HG02588 (cell line): Measurements from ENCODE around the gene ARPC4.
"Not testable (repeated sequence)": the region's sequence is repeated elsewhere in the genome, so short reads cannot be mapped to it uniquely, and the experiment has no call there.

Source experiments
- ATAC-seq: cut with Tn5 transposase; IDR thresholded peaks from one replicate; pipeline ENCODE4 v1.9.1; 2021; ENCODE audit warnings: mild to moderate bottlenecking, moderate library complexity; ENCODE audit not compliant: unreplicated experiment

ARPC4 gene

DNA sequence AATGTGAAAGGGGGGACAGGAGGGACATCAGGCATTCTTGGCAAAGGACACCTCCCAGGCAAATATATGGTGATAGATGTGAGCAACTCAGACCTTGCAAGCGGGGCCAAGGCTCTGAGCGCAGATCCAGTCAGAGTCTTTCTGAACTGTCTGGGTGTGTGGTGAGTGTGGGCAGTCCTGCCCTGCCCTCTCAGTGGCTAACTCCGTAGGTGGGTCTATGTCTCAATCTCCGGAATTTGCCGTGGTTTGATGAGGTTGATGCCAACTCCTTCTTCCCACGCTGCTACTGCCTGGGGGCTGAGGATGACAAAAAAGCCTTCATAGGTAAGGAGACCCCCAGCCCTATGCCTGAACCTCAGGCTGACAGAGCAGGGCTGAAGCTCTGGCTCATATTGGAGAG, 24.6 kb downstream of the ARPC4 start:
- no peak for ATAC-seq

DNA sequence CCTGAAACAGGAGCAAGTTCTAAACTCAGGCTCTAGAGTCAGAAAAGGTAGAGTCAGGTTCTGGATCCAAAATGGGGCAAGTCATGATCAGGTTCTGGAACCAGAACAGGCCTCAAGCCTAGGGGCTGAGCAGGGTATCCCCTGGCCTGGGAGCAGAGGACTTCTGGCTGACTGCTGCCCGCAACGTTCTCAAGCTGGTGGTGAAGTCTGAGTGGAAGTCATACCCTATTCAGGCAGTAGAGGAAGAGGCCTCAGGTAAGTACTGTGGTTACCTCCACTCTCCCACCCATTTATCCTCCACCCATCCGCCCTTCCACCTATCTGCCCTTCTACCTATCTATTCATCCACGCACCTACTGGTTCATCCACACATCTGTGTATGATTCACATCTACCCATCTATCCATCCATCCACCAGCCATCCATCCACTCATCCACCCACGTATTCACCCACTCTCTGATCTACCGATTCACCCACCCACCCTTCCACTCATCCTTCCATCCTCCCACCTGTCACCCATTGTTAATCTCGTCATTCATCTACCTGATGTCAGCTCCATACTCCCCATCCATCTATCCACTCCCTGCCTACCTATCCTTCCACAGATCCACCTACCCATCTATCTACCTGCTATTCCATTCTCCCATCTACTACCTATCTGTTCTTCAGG, 25.9 kb downstream of the ARPC4 start:
- ATAC-seq: no peak

- ATAC-seq: no peak
Measured at GRCh38 chr3:9820543-9820942, 27.7 kb downstream of the ARPC4 start.

DNA sequence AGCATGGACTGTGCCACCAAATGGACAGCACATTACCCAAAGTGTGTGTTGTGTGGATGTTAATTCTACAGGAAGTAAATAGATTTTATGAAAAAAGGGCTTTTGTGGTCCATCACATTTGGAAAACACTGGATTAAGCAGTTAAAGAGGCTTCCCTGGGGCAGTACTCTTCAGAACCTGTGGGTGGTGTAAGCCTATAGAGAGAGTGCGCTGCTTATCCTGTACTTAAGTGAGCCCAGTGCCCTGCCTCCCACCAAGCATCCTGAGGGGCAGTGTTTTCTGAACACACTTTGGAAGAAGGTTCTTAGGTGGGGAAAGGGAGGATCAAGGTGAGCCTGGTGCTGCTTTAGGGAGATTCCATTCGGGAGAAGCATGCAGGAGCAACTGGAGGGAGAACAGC, 28.1 kb downstream of the ARPC4 start:
- no peak for ATAC-seq

- no peak for ATAC-seq
Measured at GRCh38 chr3:9825451-9826040, 32.7 kb downstream of the ARPC4 start.

DNA sequence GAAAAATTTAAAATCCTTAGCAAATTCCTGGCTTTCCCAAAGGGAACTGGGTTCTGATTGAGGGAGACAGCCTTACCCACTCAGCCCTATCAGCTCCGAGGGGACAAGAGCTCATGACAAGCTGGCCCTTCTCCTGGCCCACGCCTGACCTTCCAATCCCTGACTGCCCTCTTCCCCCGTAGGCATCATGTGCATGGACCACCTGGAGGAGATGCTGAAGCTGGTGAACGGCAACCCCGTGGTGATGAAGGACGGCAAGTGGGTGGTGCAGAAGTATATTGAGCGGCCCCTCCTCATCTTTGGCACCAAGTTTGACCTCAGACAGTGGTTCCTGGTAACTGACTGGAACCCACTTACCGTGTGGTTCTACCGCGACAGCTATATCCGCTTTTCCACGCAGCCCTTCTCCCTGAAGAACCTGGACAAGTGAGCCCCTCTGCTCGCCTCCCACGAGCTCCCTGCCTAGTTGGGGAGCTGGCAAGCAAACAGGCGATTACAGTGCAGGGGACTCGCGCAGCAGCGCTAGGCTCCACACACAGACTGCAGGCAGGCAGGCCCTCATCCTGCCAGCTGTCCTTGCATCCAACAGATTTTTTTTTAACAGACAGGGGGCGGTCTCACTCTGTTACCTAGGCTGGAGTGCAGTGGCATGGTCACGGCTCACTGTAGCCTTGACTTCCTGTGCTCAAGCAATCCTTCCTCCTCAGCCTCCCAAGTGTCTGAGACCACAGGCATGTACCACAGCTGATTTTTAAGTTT, 34.1 kb downstream of the ARPC4 start:
- no peak for ATAC-seq

DNA sequence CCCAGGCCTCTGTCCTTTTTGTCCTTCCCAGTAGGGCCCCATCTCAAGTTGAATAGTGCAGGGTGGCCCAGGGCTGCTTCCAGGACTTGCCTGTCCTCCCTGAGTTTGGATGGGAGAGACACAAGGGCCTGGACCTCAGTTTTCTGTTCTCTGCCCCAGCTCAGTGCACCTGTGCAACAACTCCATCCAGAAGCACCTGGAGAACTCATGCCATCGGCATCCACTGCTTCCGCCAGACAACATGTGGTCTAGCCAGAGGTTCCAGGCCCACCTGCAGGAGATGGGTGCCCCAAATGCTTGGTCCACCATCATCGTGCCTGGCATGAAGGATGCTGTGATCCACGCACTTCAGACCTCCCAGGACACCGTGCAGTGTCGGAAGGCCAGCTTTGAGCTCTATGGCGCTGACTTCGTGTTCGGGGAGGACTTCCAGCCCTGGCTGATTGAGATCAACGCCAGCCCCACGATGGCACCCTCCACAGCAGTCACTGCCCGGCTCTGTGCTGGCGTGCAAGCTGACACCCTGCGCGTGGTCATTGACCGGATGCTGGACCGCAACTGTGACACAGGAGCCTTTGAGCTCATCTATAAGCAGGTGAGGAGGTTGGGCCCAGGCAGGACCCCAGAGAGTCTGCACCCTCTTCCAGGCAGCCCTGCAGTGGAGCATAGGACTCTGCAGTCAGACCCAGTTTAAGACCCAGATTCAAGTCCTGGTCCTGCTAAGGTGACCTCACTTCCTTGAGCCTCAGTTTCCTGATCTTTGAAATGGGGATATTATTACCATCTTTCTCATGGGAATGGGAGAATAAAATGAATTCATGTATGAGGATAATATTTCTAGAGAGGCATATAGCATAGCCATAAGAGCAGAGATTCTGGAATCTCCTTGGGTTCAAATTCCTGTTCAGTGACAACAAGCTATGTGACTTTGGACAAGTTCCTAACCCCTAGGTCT, 36.2 kb downstream of the ARPC4 start:
- no peak for ATAC-seq

DNA sequence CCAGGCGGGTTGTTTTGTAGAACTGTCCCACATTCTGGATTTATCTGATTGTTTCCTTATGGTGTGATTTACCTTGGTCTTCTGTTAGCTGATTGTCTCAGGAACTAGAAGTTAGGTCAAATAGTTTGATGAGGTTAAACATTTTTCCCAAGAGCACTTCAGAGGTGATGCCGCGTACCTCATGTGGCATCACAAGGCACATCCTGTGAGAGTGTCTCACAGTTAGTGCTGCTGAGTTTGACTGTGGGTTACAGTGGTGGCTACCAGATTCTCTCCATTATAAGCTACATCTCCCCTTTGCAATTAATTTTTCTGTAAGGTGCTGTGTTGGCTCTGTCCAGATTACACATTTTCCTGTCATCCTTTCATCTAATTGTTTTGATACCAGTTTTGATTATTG, 38.4 kb downstream of the ARPC4 start:
- no peak for ATAC-seq

DNA sequence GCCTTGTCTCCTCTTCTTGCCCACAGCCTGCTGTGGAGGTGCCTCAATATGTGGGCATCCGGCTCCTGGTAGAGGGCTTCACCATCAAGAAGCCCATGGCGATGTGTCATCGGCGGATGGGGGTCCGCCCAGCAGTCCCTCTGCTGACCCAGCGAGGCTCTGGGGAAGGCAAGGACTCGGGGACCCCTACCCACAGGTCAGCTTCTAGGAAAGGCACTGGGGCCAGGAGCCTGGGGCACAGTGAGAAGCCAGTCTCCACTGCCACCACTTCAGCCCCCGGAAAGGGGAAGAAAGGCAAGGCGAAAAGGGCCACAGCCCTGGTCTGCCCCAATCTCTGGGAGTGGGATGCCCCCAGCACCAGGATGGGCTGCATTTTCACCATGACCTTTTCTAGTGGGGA, 40.2 kb downstream of the ARPC4 start:
- ATAC-seq: no peak

DNA sequence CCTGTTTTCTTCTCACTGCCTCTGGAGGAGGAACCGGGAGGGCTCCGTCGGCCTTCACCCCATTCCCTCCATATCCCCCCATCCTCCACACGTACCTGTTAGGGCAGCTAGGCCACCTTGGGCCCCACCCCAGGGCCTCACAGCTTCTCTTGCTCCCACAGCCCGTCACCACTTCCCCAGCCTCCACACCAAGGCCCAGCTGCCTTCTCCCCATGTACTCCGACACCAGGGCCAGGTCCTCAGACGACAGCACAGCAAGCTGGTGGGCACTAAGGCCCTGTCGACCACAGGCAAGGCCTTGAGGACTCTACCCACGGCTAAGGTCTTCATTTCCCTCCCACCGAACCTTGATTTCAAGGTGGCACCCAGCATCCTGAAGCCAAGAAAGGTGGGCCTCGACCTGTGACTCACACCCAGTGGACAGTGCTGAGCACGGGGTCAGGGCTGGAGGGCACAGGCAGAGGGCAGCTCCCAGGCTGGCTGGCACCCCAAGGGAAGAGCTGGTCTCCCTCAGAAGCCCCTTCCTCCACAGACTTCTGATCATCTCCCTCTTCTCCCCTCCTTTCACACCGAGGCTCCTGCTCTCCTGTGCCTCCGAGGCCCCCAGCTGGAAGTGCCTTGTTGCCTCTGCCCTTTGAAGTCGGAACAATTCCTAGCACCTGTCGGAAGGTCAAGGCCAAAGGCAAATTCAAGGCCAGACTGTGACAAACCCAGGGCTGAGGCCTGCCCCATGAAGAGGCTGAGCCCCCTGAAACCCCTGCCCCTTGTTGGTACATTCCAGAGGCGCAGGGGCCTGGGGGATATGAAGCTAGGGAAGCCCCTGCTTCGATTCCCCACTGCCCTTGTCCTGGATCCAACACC, 41.9 kb downstream of the ARPC4 start:
- ATAC-seq: no peak

GRCh38 chr3:9837701-9838582, 45.1 kb downstream of the ARPC4 start:
- ATAC-seq: no peak

GRCh38 chr3:9838856-9839255, 46.0 kb downstream of the ARPC4 start:
- ATAC-seq: no peak

DNA sequence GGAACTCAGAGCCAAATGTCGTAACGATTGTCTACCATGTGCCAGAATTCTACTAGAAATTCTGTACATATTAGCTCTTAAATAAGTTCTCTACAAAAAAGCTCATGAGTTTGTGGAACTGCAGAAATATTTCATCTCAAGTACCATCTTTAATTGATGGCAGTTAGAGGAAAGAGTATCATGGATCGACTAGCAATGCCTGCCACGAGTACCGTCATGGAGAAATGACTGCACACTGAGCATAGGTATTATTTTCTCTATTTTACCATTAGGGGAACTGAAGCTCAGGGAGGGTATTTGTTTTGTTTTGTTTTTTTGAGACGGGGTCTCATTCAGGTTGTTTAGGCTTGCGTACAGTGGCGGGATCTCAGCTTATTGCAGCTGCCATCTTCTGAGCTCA, 48.1 kb downstream of the ARPC4 start:
- ATAC-seq: no peak

GRCh38 chr3:9843715-9844438, 51.0 kb downstream of the ARPC4 start, which contains the start of gene RPUSD3:
Gene RPUSD3 (minus strand): TSS chr3:9844008. CDS start chr3:9843990, 18 bp downstream.
- ATAC-seq: peak; percentile 96

DNA sequence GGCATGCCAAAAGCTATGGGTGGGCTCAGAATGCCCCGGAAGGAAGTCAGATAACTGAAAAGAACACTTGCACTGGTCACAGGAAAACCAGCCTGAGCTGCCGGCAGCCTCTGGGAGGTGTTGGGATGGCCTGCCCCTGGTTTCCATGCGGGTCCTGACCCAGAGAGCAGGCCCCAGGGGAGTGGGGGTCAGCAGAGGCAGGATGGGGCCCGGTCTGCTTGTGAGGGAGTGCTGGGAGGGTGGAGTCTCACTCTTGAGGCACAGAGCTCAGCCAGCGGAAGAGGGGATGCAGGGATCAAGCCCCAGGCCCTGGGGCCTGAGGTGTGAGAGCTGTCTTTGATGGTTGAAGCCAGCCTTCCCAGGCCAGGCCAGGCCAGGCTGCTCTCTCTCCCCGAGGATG, 53.3 kb downstream of the ARPC4 start:
- no peak for ATAC-seq

DNA sequence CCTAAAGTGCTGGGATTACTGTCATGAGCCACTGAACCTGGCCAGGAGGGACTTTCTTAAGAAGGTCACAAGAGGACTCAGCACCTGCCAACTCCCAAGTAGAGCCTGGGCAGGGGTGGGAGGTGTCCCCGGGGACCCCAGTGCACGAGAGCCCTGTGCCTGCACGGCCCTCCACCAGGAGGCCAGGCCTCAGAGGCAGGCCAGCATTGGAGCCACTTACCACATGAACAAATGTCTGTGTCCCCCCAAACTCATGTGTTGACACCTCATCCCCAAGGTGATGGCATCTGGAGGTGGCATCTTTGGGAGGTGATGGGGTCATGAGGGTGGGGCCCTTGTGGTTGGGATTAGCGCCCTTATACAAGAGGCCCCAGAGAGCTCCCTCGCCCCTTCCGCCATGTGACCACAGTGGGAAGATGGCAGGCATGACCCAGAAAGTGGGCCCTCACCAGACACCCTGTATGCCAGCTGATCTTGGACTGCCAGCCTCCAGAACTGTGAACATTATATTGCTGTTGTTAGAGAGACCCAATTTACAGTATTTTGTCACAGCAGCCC, 54.1 kb downstream of the ARPC4 start:
- no peak for ATAC-seq

- not testable (repeated sequence) for ATAC-seq
Measured at GRCh38 chr3:9847870-9848269, 55.0 kb downstream of the ARPC4 start.

- not testable (repeated sequence) for ATAC-seq
Measured at GRCh38 chr3:9848860-9849259, 56.0 kb downstream of the ARPC4 start.
